ENCODE results near the gene STAT1. TPM values are rescaled to one million over a fixed set of nuclear protein-coding genes. Genes with fewer than 3 reads are reported as not detected.

Gene STAT1
- total RNA-seq, 2 experiments from 2014 or later: 56.6 to 57.8 TPM

DNA sequence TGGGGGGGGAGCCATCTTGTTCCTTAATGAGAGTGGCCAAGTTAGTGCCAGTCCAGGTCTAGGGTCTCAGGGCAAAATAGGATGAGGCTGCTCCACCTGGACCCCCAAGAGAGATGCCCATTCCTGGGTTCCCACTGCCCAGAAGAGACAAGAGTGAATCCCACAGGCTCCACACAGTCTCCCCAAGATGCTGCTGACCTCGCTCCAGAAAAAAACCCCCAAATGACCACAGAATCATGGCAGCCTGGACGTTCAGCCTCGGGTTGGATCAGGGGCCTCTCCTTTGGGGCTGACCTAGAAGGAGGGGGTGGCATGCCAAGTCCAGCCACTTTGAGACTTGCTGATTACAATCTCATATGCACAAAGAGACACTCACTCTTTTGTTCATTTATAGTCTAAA lies 25.1 kb downstream of the STAT1 start:
- no peak overlapping the region for H3K4me3 Mint-ChIP-seq
- DNase-seq (no peak), ATAC-seq (ENCODE audit: poor library complexity) (no peak)
- TF ChIP-seq, protein P1, sequence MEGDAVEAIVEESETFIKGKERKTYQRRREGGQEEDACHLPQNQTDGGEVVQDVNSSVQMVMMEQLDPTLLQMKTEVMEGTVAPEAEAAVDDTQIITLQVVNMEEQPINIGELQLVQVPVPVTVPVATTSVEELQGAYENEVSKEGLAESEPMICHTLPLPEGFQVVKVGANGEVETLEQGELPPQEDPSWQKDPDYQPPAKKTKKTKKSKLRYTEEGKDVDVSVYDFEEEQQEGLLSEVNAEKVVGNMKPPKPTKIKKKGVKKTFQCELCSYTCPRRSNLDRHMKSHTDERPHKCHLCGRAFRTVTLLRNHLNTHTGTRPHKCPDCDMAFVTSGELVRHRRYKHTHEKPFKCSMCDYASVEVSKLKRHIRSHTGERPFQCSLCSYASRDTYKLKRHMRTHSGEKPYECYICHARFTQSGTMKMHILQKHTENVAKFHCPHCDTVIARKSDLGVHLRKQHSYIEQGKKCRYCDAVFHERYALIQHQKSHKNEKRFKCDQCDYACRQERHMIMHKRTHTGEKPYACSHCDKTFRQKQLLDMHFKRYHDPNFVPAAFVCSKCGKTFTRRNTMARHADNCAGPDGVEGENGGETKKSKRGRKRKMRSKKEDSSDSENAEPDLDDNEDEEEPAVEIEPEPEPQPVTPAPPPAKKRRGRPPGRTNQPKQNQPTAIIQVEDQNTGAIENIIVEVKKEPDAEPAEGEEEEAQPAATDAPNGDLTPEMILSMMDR (IDR thresholded peaks at IDR 0.05): no peak
- H3K27me3 Mint-ChIP-seq: no peaks in the 10 kb centered on the region
- H3K36me3 Mint-ChIP-seq (ENCODE audit: low read depth): peaks cover 99% of the 10 kb centered on the region
- Histone ChIP-seq H3K36me3 (ENCODE audit: insufficient read depth, low read length) (peaks cover 100% of the 10 kb centered on the region), H3K27ac (ENCODE audit: low read depth in 1 of 2, low read length in 2 of 2) (peak overlapping the region in 1 of 2 donors; percentile 15), H3K4me3 (ENCODE audit: low read length) (no peak overlapping the region), H3K9me3 (ENCODE audit: control insufficient read depth in 1 of 2, insufficient read depth in 1 of 2, low read length in 2 of 2) (no peaks in the 10 kb centered on the region), H3K4me1 (ENCODE audit: insufficient read depth, low read length) (peaks cover 20% of the 10 kb centered on the region), H3K27me3 (ENCODE audit: control insufficient read depth in 1 of 2, insufficient read depth in 2 of 2, low read length in 2 of 2) (no peaks in the 10 kb centered on the region)
- CTCF ChIA-PET: no interaction called here
- intact Hi-C loops (cut with DNase I, micrococcal nuclease): no loop called here
- peak overlapping the region; percentile 64 for H3K27ac Mint-ChIP-seq
- H3K9me3 Mint-ChIP-seq: no peaks in the 10 kb centered on the region
- POLR2A ChIA-PET: interaction anchor here (0.6 to 3.5 kb wide), 6 partner anchors 10 to 148 kb away, joined by 3 to 14 read pairs (median 7); no protein-coding TSS in a partner anchor
- peaks cover 33% of the 10 kb centered on the region for H3K4me1 Mint-ChIP-seq (ENCODE audit: low read depth)

DNA sequence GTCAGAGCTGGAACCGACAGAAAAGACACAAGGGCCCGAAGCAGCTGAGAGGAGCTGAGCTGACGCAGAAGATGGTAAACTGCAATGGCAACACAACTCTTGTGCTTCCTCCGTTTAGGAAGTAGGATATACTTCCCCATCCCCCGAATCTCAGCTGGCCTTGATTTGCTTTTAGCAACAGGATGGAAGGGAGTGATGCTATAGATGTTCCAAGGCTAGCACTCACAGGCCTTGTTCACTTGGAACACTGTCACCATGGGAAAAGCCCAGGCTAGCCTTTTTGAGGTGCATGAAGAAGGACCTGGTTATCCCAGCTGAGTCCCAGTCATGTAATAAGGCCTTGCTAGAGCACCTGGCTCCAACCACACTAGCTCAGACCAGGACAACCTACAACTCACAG lies 26.0 kb downstream of the STAT1 start:
- no peak overlapping the region for H3K4me3 Mint-ChIP-seq

DNA sequence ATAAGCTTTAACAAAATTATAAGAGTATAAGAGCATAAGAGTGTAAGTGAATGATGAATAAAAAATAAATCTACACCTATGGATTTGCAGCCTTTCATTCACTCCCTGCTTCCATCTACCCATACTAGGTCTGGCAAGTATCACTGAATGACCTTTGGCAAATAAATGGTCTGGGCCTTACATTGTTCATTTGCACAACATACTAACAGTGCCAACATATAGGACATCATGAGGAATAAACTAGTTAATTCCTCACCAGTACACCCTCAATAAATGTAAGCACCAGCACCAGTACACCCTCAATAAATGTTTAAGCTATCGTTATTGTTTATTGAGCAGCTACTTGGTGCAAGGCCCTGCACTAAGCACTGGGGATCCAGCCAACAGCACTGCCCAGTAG lies 26.9 kb downstream of the STAT1 start:
- Histone ChIP-seq H3K4me3 (ENCODE audit: low read length) (no peak overlapping the region), H3K9me3 (ENCODE audit: control insufficient read depth in 1 of 2, insufficient read depth in 1 of 2, low read length in 2 of 2) (no peaks in the 10 kb centered on the region), H3K27me3 (ENCODE audit: control insufficient read depth in 1 of 2, insufficient read depth in 2 of 2, low read length in 2 of 2) (no peaks in the 10 kb centered on the region), H3K36me3 (ENCODE audit: insufficient read depth, low read length) (peaks cover 100% of the 10 kb centered on the region), H3K27ac (ENCODE audit: low read depth in 1 of 2, low read length in 2 of 2) (no peak overlapping the region), H3K4me1 (ENCODE audit: insufficient read depth, low read length) (peaks cover 17% of the 10 kb centered on the region)
- ChIA-PET POLR2A (interaction anchor here (0.6 to 3.5 kb wide), 4 partner anchors 13 to 42 kb away, joined by 3 to 14 read pairs (median 6); no protein-coding TSS in a partner anchor), CTCF (interaction anchor here (1.0 kb wide), 1 partner anchor 137 kb away, joined by 4 read pairs; no protein-coding TSS in a partner anchor)
- intact Hi-C loops (cut with DNase I, micrococcal nuclease): no loop called here
- Mint-ChIP-seq H3K9me3 (no peaks in the 10 kb centered on the region), H3K4me1 (ENCODE audit: low read depth) (peaks cover 41% of the 10 kb centered on the region), H3K4me3 (no peak overlapping the region), H3K27me3 (no peaks in the 10 kb centered on the region), H3K36me3 (ENCODE audit: low read depth) (peaks cover 99% of the 10 kb centered on the region), H3K27ac (no peak overlapping the region)
- DNase-seq (no peak), ATAC-seq (ENCODE audit: poor library complexity) (no peak)
- TF ChIP-seq, protein P1 (IDR thresholded peaks at IDR 0.05): no peak

More for the DNA sequence above, 26.0 kb downstream of the STAT1 start:
- Histone ChIP-seq H3K36me3 (ENCODE audit: insufficient read depth, low read length) (peaks cover 100% of the 10 kb centered on the region), H3K27me3 (ENCODE audit: control insufficient read depth in 1 of 2, insufficient read depth in 2 of 2, low read length in 2 of 2) (no peaks in the 10 kb centered on the region), H3K27ac (ENCODE audit: low read depth in 1 of 2, low read length in 2 of 2) (no peak overlapping the region), H3K4me3 (ENCODE audit: low read length) (no peak overlapping the region), H3K4me1 (ENCODE audit: insufficient read depth, low read length) (peaks cover 17% of the 10 kb centered on the region), H3K9me3 (ENCODE audit: control insufficient read depth in 1 of 2, insufficient read depth in 1 of 2, low read length in 2 of 2) (no peaks in the 10 kb centered on the region)
- Mint-ChIP-seq H3K27ac (peak overlapping the region; percentile 64), H3K36me3 (ENCODE audit: low read depth) (peaks cover 99% of the 10 kb centered on the region), H3K9me3 (no peaks in the 10 kb centered on the region), H3K27me3 (no peaks in the 10 kb centered on the region), H3K4me1 (ENCODE audit: low read depth) (peaks cover 33% of the 10 kb centered on the region)
- CTCF ChIA-PET: no interaction called here
- POLR2A ChIA-PET: interaction anchor here (0.6 to 3.5 kb wide), 6 partner anchors 9 to 42 kb away, joined by 3 to 14 read pairs (median 4); no protein-coding TSS in a partner anchor
- intact Hi-C loops (cut with DNase I, micrococcal nuclease): no loop called here
- ATAC-seq (ENCODE audit: poor library complexity): no peak
- no peak for DNase-seq
- TF ChIP-seq, protein P1 (IDR thresholded peaks at IDR 0.05): no peak

Data from CD4-positive, alpha-beta T cell (primary cell).